H1 (cell line): ENCODE data around the gene FGF14. TPM values are rescaled to one million over a fixed set of nuclear protein-coding genes. Genes with fewer than 3 reads are reported as not detected.

Experiments used
- CTCF ChIA-PET: fragments of 300-600 bp; sonication (Branson Sonifier 250); formaldehyde crosslinking; loops from one replicate; lab custom pipeline; 2021; ENCODE audit not compliant: partially characterized antibody; lab: Charles Lee
- POLR2A ChIA-PET: fragments of 300-600 bp; sonication (Branson Sonifier 250); formaldehyde crosslinking; loops from one replicate; lab custom pipeline; 2021; ENCODE audit warnings: inconsistent platforms; ENCODE audit not compliant: partially characterized antibody; lab: Charles Lee
- DNase-seq, 2 experiments: peaks; one replicate each; pipeline versions ENCODE4 v3.0.0 to v3.0.0-alpha.2; 2010 to 2022; ENCODE audit warnings: low spot score in 2 of 2, low read depth in 1 of 2, mixed read lengths in 1 of 2
- FAIRE-seq: peaks from 2 replicates; lab custom pipeline; 2011; peaks lifted over from hg19 to GRCh38; lab: Jason Lieb, UNC
- H2AFZ ChIP-seq: 2 replicates; pipeline ENCODE4 v1.8.1; 2012; ENCODE audit warnings: low read length, inconsistent platforms
- H2AK5ac ChIP-seq: 2 replicates; pipeline ENCODE4 v1.6.1; 2013; ENCODE audit warnings: low read depth, low read length
- H2BK120ac ChIP-seq: replicated peaks from 2 replicates; pipeline ENCODE3; 2013; ENCODE audit warnings: low read depth, low read length, inconsistent platforms
- H2BK12ac ChIP-seq: 2 replicates; pipeline ENCODE4 v1.6.1; 2013; ENCODE audit warnings: low read depth, low read length
- H2BK15ac ChIP-seq: 2 replicates; pipeline ENCODE4 v1.6.1; 2013; ENCODE audit warnings: low read length
- H2BK20ac ChIP-seq: 2 replicates; pipeline ENCODE4 v1.6.1; 2013; ENCODE audit warnings: low read length
- H2BK5ac ChIP-seq: 2 replicates; pipeline ENCODE4 v1.6.1; 2013; ENCODE audit warnings: low read depth, low read length
- H3K14ac ChIP-seq: 2 replicates; pipeline ENCODE4 v1.6.1; 2013; ENCODE audit warnings: inconsistent platforms; ENCODE audit not compliant: insufficient read length
- H3K18ac ChIP-seq: 2 replicates; pipeline ENCODE4 v1.6.1; 2013; ENCODE audit warnings: low read length; ENCODE audit errors: extremely low read depth
- H3K23ac ChIP-seq: 2 replicates; pipeline ENCODE4 v1.6.1; 2013; ENCODE audit warnings: inconsistent platforms; ENCODE audit not compliant: insufficient read length
- H3K23me2 ChIP-seq: 2 replicates; pipeline ENCODE4 v1.6.1; 2013; ENCODE audit warnings: low read depth, low read length
- H3K27ac ChIP-seq: 2 replicates; pipeline ENCODE4 v1.6.1; 2011; ENCODE audit warnings: low read depth, low read length, inconsistent platforms
- H3K27me3 ChIP-seq, 4 experiments: replicated peaks in 1 of 4; 1 replicate in 1 of 4; 2 replicates in 3 of 4; pipeline versions ENCODE4 v1.6.1 to v1.8.1; 2011 to 2013; ENCODE audit warnings: low read length in 3 of 4, mild to moderate bottlenecking in 3 of 4, inconsistent platforms in 2 of 4, mixed read lengths in 2 of 4, moderate library complexity in 1 of 4; ENCODE audit not compliant: control insufficient read depth in 3 of 4, insufficient read depth in 3 of 4; ENCODE audit errors: extremely low read depth in 1 of 4
- H3K36me3 ChIP-seq, 4 experiments: 2 replicates each; pipeline versions ENCODE4 v1.6.1 to v1.8.1; 2011 to 2013; ENCODE audit warnings: mild to moderate bottlenecking in 4 of 4, low read length in 3 of 4, moderate library complexity in 2 of 4, control low read depth in 1 of 4, inconsistent platforms in 1 of 4; ENCODE audit not compliant: insufficient read depth in 4 of 4, control insufficient read depth in 2 of 4
- H3K4ac ChIP-seq: replicated peaks from 2 replicates; pipeline ENCODE3; 2013; ENCODE audit warnings: low read length, low read depth, mixed read lengths, inconsistent platforms; ENCODE audit not compliant: insufficient read length
- H3K4me1 ChIP-seq, 4 experiments: replicated peaks in 1 of 4; 1 replicate in 1 of 4; 2 replicates in 3 of 4; pipeline versions ENCODE4 v1.6.1 to v1.8.1; 2011 to 2013; ENCODE audit warnings: low read length in 3 of 4, inconsistent platforms in 2 of 4, mixed read lengths in 1 of 4; ENCODE audit not compliant: insufficient read depth in 4 of 4, control insufficient read depth in 3 of 4
- H3K4me2 ChIP-seq, 2 experiments: 2 replicates each; pipeline versions ENCODE4 v1.6.1 to v1.8.1; 2011 to 2013; ENCODE audit warnings: low read depth in 2 of 2, low read length in 2 of 2, control low read depth in 1 of 2, inconsistent platforms in 1 of 2, mild to moderate bottlenecking in 1 of 2; ENCODE audit not compliant: insufficient read depth in 1 of 2
- H3K4me3 ChIP-seq, 4 experiments: fragments of 200-600, 300-600 bp in 1 of 4; sonication (generic), shearing (Covaris generic), sonication (Bioruptor Twin) in 1 of 4; 2 replicates each; pipeline versions ENCODE4 v1.5.1 to v1.8.1; 2011 to 2016; ENCODE audit warnings: low read length in 4 of 4, low read depth in 3 of 4, control low read depth in 2 of 4, inconsistent platforms in 2 of 4, mild to moderate bottlenecking in 2 of 4, mixed read lengths in 1 of 4, moderate library complexity in 1 of 4; ENCODE audit not compliant: insufficient read depth in 2 of 4; ENCODE audit errors: extremely low read depth in 1 of 4
- H3K56ac ChIP-seq: replicated peaks from 2 replicates; pipeline ENCODE3; 2013; ENCODE audit warnings: low read depth, mild to moderate bottlenecking, mixed read lengths, low read length, inconsistent platforms; ENCODE audit not compliant: insufficient read length
- H3K79me1 ChIP-seq: 2 replicates; pipeline ENCODE4 v1.6.1; 2013; ENCODE audit warnings: low read depth, low read length, control low read depth
- H3K79me2 ChIP-seq, 2 experiments: 2 replicates each; pipeline versions ENCODE4 v1.6.1 to v1.8.1; 2012 to 2013; ENCODE audit warnings: low read length in 2 of 2, mild to moderate bottlenecking in 2 of 2, inconsistent platforms in 1 of 2; ENCODE audit not compliant: insufficient read depth in 2 of 2, control insufficient read depth in 1 of 2
- H3K9ac ChIP-seq, 4 experiments: replicated peaks in 1 of 4; 1 replicate in 1 of 4; 2 replicates in 3 of 4; pipeline versions ENCODE4 v1.6.1 to v1.8.1; 2011 to 2013; ENCODE audit warnings: low read depth in 3 of 4, low read length in 3 of 4, control low read depth in 2 of 4, mild to moderate bottlenecking in 2 of 4, moderate library complexity in 2 of 4, inconsistent platforms in 1 of 4; ENCODE audit errors: extremely low read depth in 1 of 4
- H3K9me3 ChIP-seq, 2 experiments: 2 replicates each; pipeline versions ENCODE4 v1.6.1 to v1.8.1; 2012 to 2013; ENCODE audit warnings: mild to moderate bottlenecking in 2 of 2, moderate library complexity in 2 of 2, control low read depth in 1 of 2, inconsistent platforms in 1 of 2, low read depth in 1 of 2, low read length in 1 of 2, mixed read lengths in 1 of 2; ENCODE audit not compliant: insufficient read depth in 2 of 2
- H4K20me1 ChIP-seq, 2 experiments: replicated peaks in 1 of 2; 2 replicates each; pipeline versions ENCODE3 to v1.8.1; 2011 to 2013; ENCODE audit warnings: inconsistent platforms in 2 of 2, low read length in 2 of 2, mild to moderate bottlenecking in 1 of 2; ENCODE audit not compliant: insufficient read depth in 2 of 2, control insufficient read depth in 1 of 2
- H4K5ac ChIP-seq: 2 replicates; pipeline ENCODE4 v1.6.1; 2013; ENCODE audit warnings: low read length, low read depth, mixed read lengths, inconsistent platforms; ENCODE audit not compliant: insufficient read length
- H4K8ac ChIP-seq: 2 replicates; pipeline ENCODE4 v1.8.0; 2013; ENCODE audit warnings: mild to moderate bottlenecking, moderate library complexity, low read length, inconsistent platforms; ENCODE audit not compliant: insufficient read depth; ENCODE audit errors: extremely low read depth
- H4K91ac ChIP-seq: replicated peaks from 2 replicates; pipeline ENCODE3; 2013; ENCODE audit warnings: low read length, mixed read lengths, inconsistent platforms; ENCODE audit not compliant: insufficient read length
- EP300 ChIP-seq, 2 experiments: IDR thresholded peaks; 1 replicate in 1 of 2; 2 replicates in 1 of 2; pipeline ENCODE4 v1.6.1; 2011 to 2012; ENCODE audit warnings: low read depth in 2 of 2, low read length in 2 of 2, mild to moderate bottlenecking in 2 of 2, borderline replicate concordance in 1 of 2, inconsistent platforms in 1 of 2, moderate library complexity in 1 of 2
- SIX5 ChIP-seq: IDR thresholded peaks from 2 replicates; pipeline ENCODE4 v1.6.1; 2011; ENCODE audit warnings: mild to moderate bottlenecking, low read depth, low read length
- WGBS, 2 experiments: shearing (Covaris generic) in 1 of 2; methylation state at CpG; one replicate each; pipeline versions ENCODE4 v1.1.6 to v1.1.7; 2013 to 2015; ENCODE audit warnings: low lambda C conversion rate in 2 of 2, mixed read lengths in 2 of 2, inconsistent platforms in 1 of 2, low coverage in 1 of 2, missing lambda C conversion rate in 1 of 2; ENCODE audit not compliant: insufficient replicate concordance in 2 of 2, insufficient coverage in 1 of 2, insufficient read length in 1 of 2; ENCODE audit errors: extremely low coverage in 1 of 2, missing lambda C conversion rate in 1 of 2; 5-methylcytosine and 5-hydroxymethylcytosine counted together
- polyA plus RNA-seq, 7 experiments: library from polyadenylated mRNA; depleted of rRNA in 3 of 7; stranded (reverse) in 5 of 7; unstranded in 2 of 7; fragments of >200 nt in 5 of 7; fragments of 200-250 nt in 2 of 7; gene quantifications; 1 replicate in 5 of 7; 2 replicates in 1 of 7; 4 replicates in 1 of 7; pipeline versions ENCODE4 v1.2.1 to v1.2.3, GENCODE V29; 2011 to 2013; ENCODE audit warnings: missing spikeins in 2 of 7, mixed read lengths in 2 of 7
- total RNA-seq: library from RNA; stranded (reverse); fragmentation: NEBNext Ultra II Directional; extraction: Animal tissue kit (Norgen Biotek cat#: 25700); gene quantifications from 2 replicates; pipeline ENCODE4 v1.2.1, GENCODE V29; 2021

The FGF14 gene
- total and polyA plus RNA-seq, 2 of the 8 experiments (the other 6 are each of a cell fraction or from before 2014, with no cell fraction given): 0.05 to 0.58 TPM

DNA sequence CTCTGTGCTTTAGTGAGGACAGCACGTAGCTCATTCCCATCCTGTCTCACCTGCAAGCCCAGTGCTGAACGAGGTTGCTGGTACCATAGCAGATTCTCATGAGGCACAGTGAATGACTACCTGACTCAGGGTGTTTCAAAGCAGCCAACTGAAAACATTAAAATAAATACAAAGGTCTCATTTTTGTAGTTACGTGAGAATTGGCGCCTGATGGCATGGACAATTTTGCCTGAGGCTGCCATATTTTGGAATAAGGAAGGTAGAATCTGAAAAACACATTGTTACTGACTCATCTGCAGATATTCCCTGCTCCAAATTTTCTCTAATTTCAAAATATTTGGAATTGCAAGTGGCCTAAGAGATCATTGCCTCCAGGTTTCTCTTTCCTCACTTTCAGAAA, 429.7 kb downstream of the FGF14 start:
- Histone ChIP-seq H3K4me3 (no peak overlapping the region), H2BK15ac (no peak overlapping the region), H3K79me2 (no peaks in the 10 kb centered on the region), H3K9me3 (no peaks in the 10 kb centered on the region), H3K4me1 (peaks cover 0 to 4% (median 1%) of the 10 kb centered on the region in 4 experiments; a peak in 1 of 7 replicates), H3K56ac (no peak overlapping the region), H2AK5ac (no peak overlapping the region), H3K4me2 (no peak overlapping the region), H3K23ac (no peak overlapping the region), H2BK20ac (no peak overlapping the region), H3K9ac (no peak overlapping the region), H3K23me2 (no peaks in the 10 kb centered on the region), H3K27me3 (no peaks in the 10 kb centered on the region), H4K20me1 (no peaks in the 10 kb centered on the region), H3K18ac (no peak overlapping the region), H4K91ac (no peak overlapping the region), H4K8ac (no peak overlapping the region), H3K27ac (no peak overlapping the region), H2AFZ (no peak overlapping the region), H3K79me1 (no peaks in the 10 kb centered on the region), H3K14ac (no peak overlapping the region), H3K4ac (no peak overlapping the region), H2BK5ac (no peak overlapping the region), H4K5ac (no peak overlapping the region), H3K36me3 (no peaks in the 10 kb centered on the region), H2BK12ac (no peak overlapping the region), H2BK120ac (no peak overlapping the region)
- DNase-seq (no peak), FAIRE-seq (no peak)
- WGBS, 2 experiments: 90% methylated on average over 4 of the region's 4 CpGs; no CpG with 5 or more reads in 1 of the 2 experiments
- CTCF ChIA-PET: interaction anchor here (1.0 to 1.1 kb wide), 3 partner anchors 10 to 151 kb away, joined by 3 to 4 read pairs (median 3); no protein-coding TSS in a partner anchor
- POLR2A ChIA-PET: no interaction called here
- TF ChIP-seq SIX5 (no peak), EP300 (IDR thresholded peaks at IDR 0.05; ENCODE audit: borderline replicate concordance in 1 of 2, low read depth in 2 of 2, low read length in 2 of 2) (no peak)
